Endothelial cell of umbilical vein (primary cell): ENCODE data around the gene SLC22A3. TPM values are rescaled to one million over a fixed set of nuclear protein-coding genes. Genes with fewer than 3 reads are reported as not detected.

Source experiments
- BruUV-seq: library from RNA; stranded (reverse); fragments of 400-500 nt; replicated peaks from 2 replicates; lab custom pipeline; 2021; lab: Mats Ljungman, UMichigan
- CTCF ChIA-PET: fragments of 300-600, 350-600 bp; sonication (Branson Sonifier 250); formaldehyde crosslinking; loops from one replicate; lab custom pipeline; 2021; ENCODE audit warnings: antibody characterized with exemption, inconsistent platforms; lab: Charles Lee
- POLR2A ChIA-PET: fragments of 300-600, 350-600 bp; sonication (Branson Sonifier 250); formaldehyde crosslinking; loops from one replicate; lab custom pipeline; 2021; ENCODE audit warnings: antibody characterized with exemption, inconsistent platforms; lab: Charles Lee
- DNase-seq: peaks from one replicate; pipeline ENCODE4 v3.0.0-alpha.2; 2011; ENCODE audit warnings: low read depth, low spot score
- FAIRE-seq: peaks from 2 replicates; lab custom pipeline; 2011; peaks lifted over from hg19 to GRCh38; lab: Jason Lieb, UNC
- H2AFZ ChIP-seq: 2 replicates; pipeline ENCODE4 v1.6.0; 2012; ENCODE audit warnings: low read depth, low read length, control low read depth, inconsistent platforms
- H3K27ac ChIP-seq: 2 replicates; pipeline ENCODE4 v1.5.1; 2011; ENCODE audit warnings: low read depth, mild to moderate bottlenecking, control low read depth, low read length, moderate library complexity; ENCODE audit not compliant: insufficient read depth
- H3K27me3 ChIP-seq, 2 experiments: 2 replicates each; pipeline versions ENCODE4 v1.6.0 to v1.6.1; 2011; ENCODE audit warnings: low read length in 2 of 2, mixed read lengths in 1 of 2; ENCODE audit not compliant: control insufficient read depth in 2 of 2, insufficient read depth in 2 of 2
- H3K36me3 ChIP-seq, 2 experiments: 2 replicates in 1 of 2; 3 replicates in 1 of 2; pipeline ENCODE4 v1.5.1; 2011; ENCODE audit warnings: low read length in 2 of 2, mild to moderate bottlenecking in 1 of 2, moderate library complexity in 1 of 2; ENCODE audit not compliant: control insufficient read depth in 2 of 2, insufficient read depth in 2 of 2; ENCODE audit errors: extremely low read depth in 1 of 2
- H3K4me1 ChIP-seq: 3 replicates; pipeline ENCODE4 v1.5.1; 2011; ENCODE audit warnings: mild to moderate bottlenecking, low read length; ENCODE audit not compliant: control insufficient read depth, insufficient read depth; ENCODE audit errors: extremely low read depth
- H3K4me2 ChIP-seq: 2 replicates; pipeline ENCODE4 v1.6.1; 2011; ENCODE audit warnings: low read length, control low read depth, mixed read lengths; ENCODE audit not compliant: insufficient read depth
- H3K4me3 ChIP-seq, 3 experiments: fragments of 200-600 bp in 1 of 3; sonication (generic), shearing (Covaris generic) in 1 of 3; replicated peaks in 1 of 3; 2 replicates each; pipeline ENCODE4 v1.5.1; 2011 to 2016; ENCODE audit warnings: control low read depth in 3 of 3, low read length in 3 of 3, mild to moderate bottlenecking in 2 of 3, inconsistent platforms in 1 of 3, low read depth in 1 of 3, moderate library complexity in 1 of 3; ENCODE audit not compliant: insufficient read depth in 1 of 3
- H3K79me2 ChIP-seq: 2 replicates; pipeline ENCODE4 v1.6.0; 2012; ENCODE audit warnings: low read length, inconsistent platforms; ENCODE audit not compliant: control insufficient read depth, insufficient read depth
- H3K9ac ChIP-seq: replicated peaks from 2 replicates; pipeline ENCODE3; 2011; ENCODE audit warnings: low read length, control low read depth; ENCODE audit not compliant: insufficient read depth; ENCODE audit errors: extremely low read depth
- H3K9me1 ChIP-seq: replicated peaks from 3 replicates; pipeline ENCODE4 v1.6.0; 2011; ENCODE audit warnings: mild to moderate bottlenecking, low read length; ENCODE audit not compliant: control insufficient read depth, insufficient read depth; ENCODE audit errors: extremely low read depth
- H3K9me3 ChIP-seq: replicated peaks from 2 replicates; pipeline ENCODE4 v1.5.1; 2012; ENCODE audit warnings: low read length, inconsistent platforms; ENCODE audit not compliant: control insufficient read depth, insufficient read depth
- H4K20me1 ChIP-seq: replicated peaks from 2 replicates; pipeline ENCODE3; 2011; ENCODE audit warnings: mild to moderate bottlenecking, low read length; ENCODE audit not compliant: control insufficient read depth, insufficient read depth; ENCODE audit errors: extremely low read depth
- EZH2 ChIP-seq: IDR thresholded peaks from 2 replicates; pipeline ENCODE4 v1.6.1; 2012; ENCODE audit warnings: borderline replicate concordance, low read depth, mild to moderate bottlenecking, moderate library complexity, low read length, inconsistent platforms; ENCODE audit not compliant: severe bottlenecking
- FOS ChIP-seq: IDR thresholded peaks from 2 replicates; pipeline ENCODE4 v1.6.1; 2011; ENCODE audit warnings: mild to moderate bottlenecking, low read length, moderate library complexity, borderline replicate concordance; ENCODE audit not compliant: insufficient read depth
- GATA2 ChIP-seq: IDR thresholded peaks from 2 replicates; pipeline ENCODE4 v1.7.0; 2011; ENCODE audit warnings: low read depth, mild to moderate bottlenecking, moderate library complexity, mixed read lengths, low read length; ENCODE audit not compliant: insufficient read length, insufficient read depth
- JUN ChIP-seq: IDR thresholded peaks from 2 replicates; pipeline ENCODE4 v1.6.1; 2011; ENCODE audit warnings: borderline replicate concordance, low read depth; ENCODE audit not compliant: insufficient read length, insufficient read depth
- MYC ChIP-seq: IDR thresholded peaks from one replicate; pipeline ENCODE4 v1.6.1; 2011; ENCODE audit warnings: mild to moderate bottlenecking, low read depth, low read length
- POLR2A ChIP-seq: IDR thresholded peaks from 2 replicates; pipeline ENCODE4 v1.6.1; 2012; ENCODE audit warnings: low read depth, mild to moderate bottlenecking, control low read depth, low read length
- POLR2AphosphoS5 ChIP-seq: IDR thresholded peaks from 2 replicates; pipeline ENCODE4 v1.6.1; 2012; ENCODE audit warnings: low read depth, mild to moderate bottlenecking, control low read depth, low read length, moderate library complexity; ENCODE audit not compliant: insufficient read depth
- dilution Hi-C: fragments of 300-500 bp; cut with MboI; formaldehyde crosslinking; loops from one replicate; pipeline ENCODE4 v1.15.0; 2019; ENCODE audit warnings: low sequenced_read_pairs; ENCODE audit not compliant: extremely low pct_ligation_motif_present
- intact Hi-C: fragments of 100-400 bp; cut with micrococcal nuclease; formaldehyde crosslinking; loops from one replicate; pipeline ENCODE4 v1.10.0; 2022
- polyA plus RNA-seq, 4 experiments: library from polyadenylated mRNA; depleted of rRNA in 3 of 4; stranded (reverse) in 3 of 4; unstranded in 1 of 4; fragments of >200 nt; gene quantifications; 2 replicates each; pipeline versions ENCODE4 v1.2.1 to v1.2.3, GENCODE V29; 2011 to 2012; ENCODE audit warnings: missing spikeins in 1 of 4
- total RNA-seq: library from RNA; stranded (reverse); gene quantifications from 2 replicates; pipeline ENCODE4 v1.2.3, GENCODE V29; 2021
- TF ChIP-seq, protein P1 (sequence below), 2 donors: IDR thresholded peaks; 1 replicate in 1 of 2; 2 replicates in 1 of 2; pipeline ENCODE4 v1.5.1; 2011; ENCODE audit warnings: low read length in 2 of 2, mild to moderate bottlenecking in 2 of 2, moderate library complexity in 2 of 2, control low read depth in 1 of 2, inconsistent platforms in 1 of 2, low read depth in 1 of 2; ENCODE audit not compliant: insufficient read depth in 1 of 2; ENCODE audit errors: extremely low read depth in 1 of 2
- TF ChIP-seq, protein P2 (sequence below): IDR thresholded peaks from 2 replicates; pipeline ENCODE4 v1.6.1; 2011; ENCODE audit not compliant: insufficient read depth, insufficient read length

The SLC22A3 gene
- total and polyA plus RNA-seq, 2 donors (not counting 3 experiments of a cell fraction or from before 2014, with no cell fraction given), result not detected

GRCh38 chr6:160305926-160306713, 42.1 kb upstream of the SLC22A3 start:
- no peaks in the 10 kb centered on the region for H3K27me3 ChIP-seq
- FAIRE-seq, result no peak

More at GRCh38 chr6:160305926-160306713, 42.1 kb upstream of the SLC22A3 start:
- BruUV-seq, result no TSS peak
- no peak for DNase-seq
- dilution Hi-C loops, result no loop called here
- Histone ChIP-seq H3K9ac (no peak overlapping the region), H3K4me3 (no peak overlapping the region), H2AFZ (no peak overlapping the region), H3K36me3 (no peaks in the 10 kb centered on the region), H3K9me3 (no peaks in the 10 kb centered on the region), H3K4me1 (no peaks in the 10 kb centered on the region), H3K79me2 (no peaks in the 10 kb centered on the region), H3K9me1 (no peaks in the 10 kb centered on the region), H3K4me2 (no peak overlapping the region), H3K27ac (no peak overlapping the region), H4K20me1 (no peaks in the 10 kb centered on the region)
- ChIA-PET CTCF (no interaction called here), POLR2A (no interaction called here)
- intact Hi-C loops, result no loop called here
- TF ChIP-seq, protein P1, sequence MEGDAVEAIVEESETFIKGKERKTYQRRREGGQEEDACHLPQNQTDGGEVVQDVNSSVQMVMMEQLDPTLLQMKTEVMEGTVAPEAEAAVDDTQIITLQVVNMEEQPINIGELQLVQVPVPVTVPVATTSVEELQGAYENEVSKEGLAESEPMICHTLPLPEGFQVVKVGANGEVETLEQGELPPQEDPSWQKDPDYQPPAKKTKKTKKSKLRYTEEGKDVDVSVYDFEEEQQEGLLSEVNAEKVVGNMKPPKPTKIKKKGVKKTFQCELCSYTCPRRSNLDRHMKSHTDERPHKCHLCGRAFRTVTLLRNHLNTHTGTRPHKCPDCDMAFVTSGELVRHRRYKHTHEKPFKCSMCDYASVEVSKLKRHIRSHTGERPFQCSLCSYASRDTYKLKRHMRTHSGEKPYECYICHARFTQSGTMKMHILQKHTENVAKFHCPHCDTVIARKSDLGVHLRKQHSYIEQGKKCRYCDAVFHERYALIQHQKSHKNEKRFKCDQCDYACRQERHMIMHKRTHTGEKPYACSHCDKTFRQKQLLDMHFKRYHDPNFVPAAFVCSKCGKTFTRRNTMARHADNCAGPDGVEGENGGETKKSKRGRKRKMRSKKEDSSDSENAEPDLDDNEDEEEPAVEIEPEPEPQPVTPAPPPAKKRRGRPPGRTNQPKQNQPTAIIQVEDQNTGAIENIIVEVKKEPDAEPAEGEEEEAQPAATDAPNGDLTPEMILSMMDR (IDR thresholded peaks at IDR 0.05; ENCODE audit: extremely low read depth in 1 of 2, insufficient read depth in 1 of 2, low read depth in 1 of 2, low read length in 2 of 2), result no peak
- no peak for TF ChIP-seq FOS
- TF ChIP-seq POLR2AphosphoS5, result no peak
- TF ChIP-seq, protein P2, sequence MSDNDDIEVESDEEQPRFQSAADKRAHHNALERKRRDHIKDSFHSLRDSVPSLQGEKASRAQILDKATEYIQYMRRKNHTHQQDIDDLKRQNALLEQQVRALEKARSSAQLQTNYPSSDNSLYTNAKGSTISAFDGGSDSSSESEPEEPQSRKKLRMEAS, result no peak
- no peak for TF ChIP-seq JUN
- no peak for TF ChIP-seq POLR2A
- TF ChIP-seq MYC, result no peak
- TF ChIP-seq GATA2, result no peak
- no peak for TF ChIP-seq EZH2
